ENCODE results near the gene NUP210.

NUP210 gene

DNA sequence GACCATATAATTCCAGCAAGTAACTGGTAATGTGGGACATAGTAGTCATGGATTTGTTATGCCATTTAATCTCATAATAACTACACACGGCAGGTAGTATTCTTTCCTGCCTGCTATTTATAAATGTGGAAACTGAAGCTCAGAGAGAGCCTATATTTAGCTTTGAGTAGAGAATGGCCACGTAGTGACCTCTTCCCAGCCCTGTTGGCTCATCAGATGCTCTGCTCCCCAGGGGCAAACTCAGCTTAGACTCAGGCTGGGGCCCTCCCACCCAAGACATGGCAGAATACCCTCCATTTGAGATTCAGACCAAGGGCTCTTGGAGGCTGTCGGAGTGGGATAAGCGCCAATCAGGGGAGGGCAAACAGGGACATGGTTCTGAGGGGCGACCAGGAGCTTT lies 42.7 kb upstream of the NUP210 start:
- no peak for TF ChIP-seq TAF1 (IDR thresholded peaks at IDR 0.05; ENCODE audit: borderline replicate concordance, insufficient read depth, low read length)
- no peak for TF ChIP-seq FOXP2 (optimal IDR thresholded peaks at IDR 0.05; ENCODE audit: borderline replicate concordance, extremely low read depth, extremely low read length, insufficient read depth)
- TF ChIP-seq REST (IDR thresholded peaks at IDR 0.05; ENCODE audit: insufficient read depth in 1 of 2, low read depth in 2 of 2, low read length in 2 of 2): no peak
- TF ChIP-seq POLR2AphosphoS5 (IDR thresholded peaks at IDR 0.05; ENCODE audit: low read depth, low read length): no peak
- no peak for TF ChIP-seq SIN3A (IDR thresholded peaks at IDR 0.05; ENCODE audit: borderline replicate concordance, insufficient read depth, low read length)

GRCh38 chr3:13462125-13462629 lies 42.1 kb upstream of the NUP210 start:
- TF ChIP-seq POLR2AphosphoS5 (IDR thresholded peaks at IDR 0.05; ENCODE audit: low read depth, low read length): no peak
- TF ChIP-seq TAF1 (IDR thresholded peaks at IDR 0.05; ENCODE audit: borderline replicate concordance, insufficient read depth, low read length): no peak
- no peak for TF ChIP-seq REST (IDR thresholded peaks at IDR 0.05; ENCODE audit: insufficient read depth in 1 of 2, low read depth in 2 of 2, low read length in 2 of 2)
- no peak for TF ChIP-seq FOXP2 (optimal IDR thresholded peaks at IDR 0.05; ENCODE audit: borderline replicate concordance, extremely low read depth, extremely low read length, insufficient read depth)
- TF ChIP-seq SIN3A (IDR thresholded peaks at IDR 0.05; ENCODE audit: borderline replicate concordance, insufficient read depth, low read length): no peak

GRCh38 chr3:13461169-13462124 lies 41.3 kb upstream of the NUP210 start:
- TF ChIP-seq SIN3A (IDR thresholded peaks at IDR 0.05; ENCODE audit: borderline replicate concordance, insufficient read depth, low read length) (no peak), POLR2AphosphoS5 (IDR thresholded peaks at IDR 0.05; ENCODE audit: low read depth, low read length) (no peak), FOXP2 (optimal IDR thresholded peaks at IDR 0.05; ENCODE audit: borderline replicate concordance, extremely low read depth, extremely low read length, insufficient read depth) (no peak), REST (IDR thresholded peaks at IDR 0.05; ENCODE audit: insufficient read depth in 1 of 2, low read depth in 2 of 2, low read length in 2 of 2) (no peak), TAF1 (IDR thresholded peaks at IDR 0.05; ENCODE audit: borderline replicate concordance, insufficient read depth, low read length) (no peak)

GRCh38 chr3:13460341-13460736 lies 40.2 kb upstream of the NUP210 start:
- TF ChIP-seq REST (IDR thresholded peaks at IDR 0.05; ENCODE audit: insufficient read depth in 1 of 2, low read depth in 2 of 2, low read length in 2 of 2) (no peak), TAF1 (IDR thresholded peaks at IDR 0.05; ENCODE audit: borderline replicate concordance, insufficient read depth, low read length) (no peak), FOXP2 (optimal IDR thresholded peaks at IDR 0.05; ENCODE audit: borderline replicate concordance, extremely low read depth, extremely low read length, insufficient read depth) (no peak), POLR2AphosphoS5 (IDR thresholded peaks at IDR 0.05; ENCODE audit: low read depth, low read length) (no peak), SIN3A (IDR thresholded peaks at IDR 0.05; ENCODE audit: borderline replicate concordance, insufficient read depth, low read length) (no peak)

Measured in PFSK-1 (cell line).